HCT116 (cell line): ENCODE results near the gene FKBP1C.
"Not testable (repeated sequence)": the region's sequence is repeated elsewhere in the genome, so short reads cannot be mapped to it uniquely, and the experiment has no call there.

ENCODE experiments used
- CTCF ChIP-seq, 3 experiments: fragments of 200-600 bp in 1 of 3; sonication (generic) in 1 of 3; IDR thresholded peaks in 2 of 3; conservative IDR thresholded peaks in 1 of 3; 2 replicates each; pipeline ENCODE4 v1.5.1; 2012 to 2017; ENCODE audit warnings: low read depth in 2 of 3, low read length in 2 of 3, antibody characterized with exemption in 1 of 3, borderline replicate concordance in 1 of 3, control low read depth in 1 of 3, mild to moderate bottlenecking in 1 of 3, mixed read lengths in 1 of 3, mixed run types in 1 of 3, moderate library complexity in 1 of 3; ENCODE audit not compliant: insufficient read depth in 1 of 3
- EZH2 ChIP-seq: fragments of 200-600 bp; sonication (generic); IDR thresholded peaks from 2 replicates; pipeline ENCODE4 v1.6.1; 2017; ENCODE audit warnings: antibody characterized with exemption, mixed run types
- MAX ChIP-seq: IDR thresholded peaks from 2 replicates; pipeline ENCODE4 v1.6.1; 2012
- POLR2A ChIP-seq: IDR thresholded peaks from 2 replicates; pipeline ENCODE4 v1.7.0; 2011; ENCODE audit warnings: borderline replicate concordance; ENCODE audit not compliant: insufficient read depth, insufficient read length; ENCODE audit errors: extremely low read depth
- ZNF274 ChIP-seq: fragments of 200-500 bp; sonication (Bioruptor generic); IDR thresholded peaks from 2 replicates; pipeline ENCODE4 v1.6.1; 2014; ENCODE audit warnings: mild to moderate bottlenecking, low read depth, low read length, inconsistent platforms

- TF ChIP-seq CTCF (IDR thresholded peaks at IDR 0.05 in 2 of 3, conservative IDR thresholded peaks at IDR 0.05 in 1 of 3; ENCODE audit: borderline replicate concordance in 1 of 3, insufficient read depth in 1 of 3, low read depth in 2 of 3, low read length in 2 of 3); POLR2A; MAX; EZH2; ZNF274: not testable (repeated sequence)
Measured at GRCh38 chr6:63164047-63164803, 47.0 kb upstream of the FKBP1C start.
